Esophagus squamous epithelium (tissue), 5 donors: ENCODE data around the gene SERGEF. TPM values are rescaled to one million over a fixed set of nuclear protein-coding genes. Genes with fewer than 3 reads are reported as not detected.

ENCODE experiments used
- DNase-seq: peaks from one replicate; lab custom pipeline; 2025; lab: John Stamatoyannopoulos, UW
- H3K27ac ChIP-seq, 4 donors: fragments of 200-600 bp; sonication (generic); one replicate each; pipeline ENCODE4 v1.5.1; 2016 to 2019; ENCODE audit warnings: mild to moderate bottlenecking in 1 of 4
- H3K27me3 ChIP-seq, 4 donors: fragments of 200-600 bp; sonication (generic); 1 replicate in 3 of 4; 2 replicates in 1 of 4; pipeline versions ENCODE4 v1.5.1 to v1.6.0; 2017 to 2021; ENCODE audit warnings: antibody characterized with exemption in 1 of 4
- H3K36me3 ChIP-seq, 3 donors: fragments of 200-600 bp; sonication (generic); one replicate each; pipeline ENCODE4 v1.5.1; 2016 to 2019
- H3K4me1 ChIP-seq, 3 donors: fragments of 200-600 bp; sonication (generic); one replicate each; pipeline ENCODE4 v1.5.1; 2017 to 2019
- H3K4me3 ChIP-seq, 4 donors: fragments of 200-600 bp; sonication (generic); 1 replicate in 3 of 4; 2 replicates in 1 of 4; pipeline ENCODE4 v1.5.1; 2016 to 2019; ENCODE audit warnings: mild to moderate bottlenecking in 2 of 4, moderate library complexity in 1 of 4
- H3K9me3 ChIP-seq, 3 donors: fragments of 200-600 bp; sonication (generic); one replicate each; pipeline ENCODE4 v1.5.1; 2016 to 2019
- POLR2A ChIP-seq, 4 donors: fragments of 450-650 bp; IDR thresholded peaks; one replicate each; pipeline ENCODE4 v1.6.1; 2017; ENCODE audit warnings: antibody characterized with exemption in 4 of 4, mild to moderate bottlenecking in 4 of 4, moderate library complexity in 3 of 4
- WGBS, 2 donors: methylation state at CpG; one replicate each; pipeline ENCODE4 v1.1.5; 2018; 5-methylcytosine and 5-hydroxymethylcytosine counted together
- intact Hi-C: fragments of 100-400 bp; cut with DNase I; formaldehyde crosslinking; loops from one replicate; pipeline ENCODE4 v1.15.0; 2022
- total RNA-seq, 4 donors: library from RNA; depleted of rRNA; stranded (reverse); fragments of >200 nt; gene quantifications; one replicate each; pipeline ENCODE4 v1.1.0, GENCODE V29; 2016
- TF ChIP-seq, protein P1 (sequence below), 6 experiments: fragments of 450-650 bp in 4 of 6; fragments of 200-600 bp in 2 of 6; sonication (generic) in 2 of 6; IDR thresholded peaks; one replicate each; pipeline ENCODE4 v1.5.1; 2016 to 2019; ENCODE audit warnings: antibody characterized with exemption in 6 of 6, mild to moderate bottlenecking in 4 of 6, moderate library complexity in 4 of 6
- donor health status: DM: yes; HTN: yes; CAD: no.

SERGEF gene
- total RNA-seq, 4 donors from 2014 or later, result 4.2 to 35.7 (median 13.4) TPM

DNA sequence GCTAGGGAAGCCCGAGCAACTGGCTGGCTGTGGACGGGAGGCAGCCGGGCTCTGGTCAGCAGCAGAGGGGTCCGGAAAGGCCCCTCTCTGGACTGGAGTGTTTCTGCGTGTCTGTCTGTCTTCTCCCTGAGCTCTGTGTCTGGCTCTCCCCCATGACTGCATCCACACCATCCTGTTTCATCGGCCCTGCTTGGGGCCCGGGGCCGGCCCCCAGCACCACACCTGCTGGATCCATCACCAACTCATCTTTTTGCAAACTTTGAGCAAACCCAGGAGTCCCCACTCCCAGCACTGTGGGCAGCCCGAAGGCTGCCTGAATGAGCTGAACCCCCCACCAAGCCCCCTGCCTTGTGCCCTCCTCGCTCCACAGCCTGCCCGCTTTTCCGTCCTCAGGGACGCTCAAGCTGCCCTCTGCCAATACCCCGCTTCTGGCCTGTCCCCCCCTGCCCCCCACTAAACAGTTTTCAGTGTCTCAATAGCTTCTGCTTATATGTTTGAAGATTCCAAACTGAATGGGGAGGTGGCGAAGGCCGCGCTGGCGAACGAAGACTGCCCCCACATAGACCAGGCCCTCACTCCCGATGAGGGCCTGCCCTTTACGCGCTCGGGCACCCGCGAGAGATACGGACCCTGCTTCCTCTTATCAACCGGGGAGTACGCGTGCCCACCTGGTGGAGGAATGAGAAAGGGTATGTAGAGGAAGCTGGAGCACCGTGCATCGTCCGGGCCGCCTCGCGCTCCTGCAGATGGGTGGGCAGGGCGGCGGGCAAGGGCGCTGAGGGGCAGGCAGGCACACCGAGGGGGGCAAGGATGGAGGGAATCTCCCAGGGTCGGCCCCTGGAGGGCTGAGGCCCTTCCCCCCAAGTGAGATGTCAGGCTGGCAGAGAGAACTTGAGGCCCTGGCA is 233.6 kb downstream of the SERGEF start:
- WGBS, 2 donors, result 75 to 93% methylated on average over 10 to 38 of the region's 40 CpGs
- intact Hi-C loops, result no loop called here
- no peak for TF ChIP-seq POLR2A (IDR thresholded peaks at IDR 0.05)
- H3K27me3 ChIP-seq, result no peaks in the 10 kb centered on the region
- H3K27ac ChIP-seq, result no peak overlapping the region
- H3K9me3 ChIP-seq, result no peaks in the 10 kb centered on the region
- no peaks in the 10 kb centered on the region for H3K36me3 ChIP-seq
- H3K4me3 ChIP-seq, result no peak overlapping the region
- DNase-seq, result no peak
- H3K4me1 ChIP-seq, result peaks cover 0 to 11% (median 0%) of the 10 kb centered on the region in 3 donors

DNA sequence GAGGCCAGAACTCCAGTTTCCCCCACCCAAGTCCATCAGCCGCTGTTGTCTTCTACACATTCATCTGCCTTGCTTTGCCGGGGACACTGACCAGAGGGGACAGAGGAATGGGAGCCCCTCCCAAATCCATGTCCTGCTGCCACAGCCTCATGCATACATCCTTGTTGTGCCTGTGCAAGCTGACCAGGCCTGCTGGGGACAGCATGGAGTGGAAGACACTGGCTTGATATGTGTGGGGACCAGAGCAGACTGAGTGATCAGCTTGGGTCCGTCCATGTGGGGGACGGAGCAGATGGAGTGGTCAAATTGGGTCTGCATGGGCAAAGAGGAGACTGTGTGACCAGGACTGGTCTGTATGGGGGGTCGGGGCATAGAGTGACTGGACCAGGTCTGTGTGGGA is 234.5 kb downstream of the SERGEF start:
- Histone ChIP-seq H3K4me1 (peaks cover 0 to 11% (median 0%) of the 10 kb centered on the region in 3 donors), H3K27ac (no peak overlapping the region), H3K4me3 (no peak overlapping the region), H3K27me3 (no peaks in the 10 kb centered on the region), H3K36me3 (no peaks in the 10 kb centered on the region), H3K9me3 (no peaks in the 10 kb centered on the region)
- intact Hi-C loops, result no loop called here
- TF ChIP-seq POLR2A (IDR thresholded peaks at IDR 0.05), result no peak
- TF ChIP-seq, protein P1, sequence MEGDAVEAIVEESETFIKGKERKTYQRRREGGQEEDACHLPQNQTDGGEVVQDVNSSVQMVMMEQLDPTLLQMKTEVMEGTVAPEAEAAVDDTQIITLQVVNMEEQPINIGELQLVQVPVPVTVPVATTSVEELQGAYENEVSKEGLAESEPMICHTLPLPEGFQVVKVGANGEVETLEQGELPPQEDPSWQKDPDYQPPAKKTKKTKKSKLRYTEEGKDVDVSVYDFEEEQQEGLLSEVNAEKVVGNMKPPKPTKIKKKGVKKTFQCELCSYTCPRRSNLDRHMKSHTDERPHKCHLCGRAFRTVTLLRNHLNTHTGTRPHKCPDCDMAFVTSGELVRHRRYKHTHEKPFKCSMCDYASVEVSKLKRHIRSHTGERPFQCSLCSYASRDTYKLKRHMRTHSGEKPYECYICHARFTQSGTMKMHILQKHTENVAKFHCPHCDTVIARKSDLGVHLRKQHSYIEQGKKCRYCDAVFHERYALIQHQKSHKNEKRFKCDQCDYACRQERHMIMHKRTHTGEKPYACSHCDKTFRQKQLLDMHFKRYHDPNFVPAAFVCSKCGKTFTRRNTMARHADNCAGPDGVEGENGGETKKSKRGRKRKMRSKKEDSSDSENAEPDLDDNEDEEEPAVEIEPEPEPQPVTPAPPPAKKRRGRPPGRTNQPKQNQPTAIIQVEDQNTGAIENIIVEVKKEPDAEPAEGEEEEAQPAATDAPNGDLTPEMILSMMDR (IDR thresholded peaks at IDR 0.05), result no peak
- WGBS, 2 donors, result 87 to 88% methylated on average over 3 to 5 of the region's 5 CpGs
- DNase-seq, result no peak

DNA sequence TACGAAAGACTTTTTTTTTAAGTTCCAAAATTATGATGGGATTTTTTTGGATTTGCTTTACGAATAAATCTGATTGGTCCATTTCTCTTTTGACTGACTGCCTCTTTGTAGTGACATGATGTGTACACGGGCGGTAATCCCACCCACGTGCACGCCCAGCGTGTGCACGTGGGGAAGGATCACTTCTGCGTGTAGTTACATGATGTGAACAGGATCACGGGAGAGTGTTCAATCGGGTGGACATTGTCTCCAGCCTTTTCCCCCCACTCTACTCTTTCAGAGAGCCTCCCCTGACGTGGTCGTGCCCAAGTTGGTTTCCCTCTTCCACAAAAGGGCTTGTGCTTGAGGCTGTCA is 235.1 kb downstream of the SERGEF start:
- Histone ChIP-seq H3K4me1 (peaks cover 0 to 11% (median 0%) of the 10 kb centered on the region in 3 donors), H3K27ac (no peak overlapping the region), H3K27me3 (no peaks in the 10 kb centered on the region), H3K9me3 (no peaks in the 10 kb centered on the region), H3K36me3 (no peaks in the 10 kb centered on the region), H3K4me3 (no peak overlapping the region)
- 76% methylated on average over 5 to 13 of the region's 13 CpGs for WGBS, 2 donors
- intact Hi-C loops, result no loop called here
- TF ChIP-seq, protein P1 (IDR thresholded peaks at IDR 0.05), result no peak
- TF ChIP-seq POLR2A (IDR thresholded peaks at IDR 0.05), result no peak
- no peak for DNase-seq

DNA sequence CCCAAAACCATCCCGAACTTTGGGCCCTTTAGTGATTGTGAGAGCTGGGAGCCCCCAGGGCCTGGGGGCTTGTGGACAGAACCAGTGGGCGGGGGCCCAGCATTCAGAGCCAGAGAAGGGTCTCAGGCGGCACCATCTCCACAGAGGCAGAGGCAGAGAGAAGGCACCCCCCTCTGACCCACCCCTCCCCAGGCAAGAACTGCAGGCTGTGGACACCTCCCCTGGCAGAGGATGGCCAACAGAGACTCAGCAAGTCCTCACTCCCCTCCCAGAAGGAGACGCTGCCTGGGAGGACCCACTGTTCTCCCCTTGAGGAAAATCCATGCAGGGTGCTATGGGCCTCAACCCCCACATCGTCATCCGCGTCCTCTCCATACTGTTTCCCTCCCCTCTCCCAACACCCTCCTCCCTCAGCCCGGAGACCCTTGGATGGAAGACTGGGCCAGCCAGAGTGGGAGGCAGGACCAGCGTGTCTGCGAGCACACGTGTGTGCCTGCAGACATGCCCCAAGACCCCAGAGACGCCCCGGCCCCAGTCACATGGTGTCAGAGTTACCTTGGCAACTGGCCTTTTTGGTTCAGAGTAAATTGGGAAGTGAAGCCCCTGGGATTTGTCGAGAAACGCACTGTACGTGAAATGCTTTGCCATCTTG is 235.6 kb downstream of the SERGEF start:
- Histone ChIP-seq H3K27ac (no peak overlapping the region), H3K4me1 (peaks cover 0 to 11% (median 0%) of the 10 kb centered on the region in 3 donors), H3K4me3 (no peak overlapping the region), H3K36me3 (no peaks in the 10 kb centered on the region), H3K9me3 (no peaks in the 10 kb centered on the region), H3K27me3 (no peaks in the 10 kb centered on the region)
- TF ChIP-seq, protein P1 (IDR thresholded peaks at IDR 0.05), result no peak
- no peak for DNase-seq
- intact Hi-C loops, result no loop called here
- 84 to 93% methylated on average over 13 of the region's 16 CpGs for WGBS, 2 donors

DNA sequence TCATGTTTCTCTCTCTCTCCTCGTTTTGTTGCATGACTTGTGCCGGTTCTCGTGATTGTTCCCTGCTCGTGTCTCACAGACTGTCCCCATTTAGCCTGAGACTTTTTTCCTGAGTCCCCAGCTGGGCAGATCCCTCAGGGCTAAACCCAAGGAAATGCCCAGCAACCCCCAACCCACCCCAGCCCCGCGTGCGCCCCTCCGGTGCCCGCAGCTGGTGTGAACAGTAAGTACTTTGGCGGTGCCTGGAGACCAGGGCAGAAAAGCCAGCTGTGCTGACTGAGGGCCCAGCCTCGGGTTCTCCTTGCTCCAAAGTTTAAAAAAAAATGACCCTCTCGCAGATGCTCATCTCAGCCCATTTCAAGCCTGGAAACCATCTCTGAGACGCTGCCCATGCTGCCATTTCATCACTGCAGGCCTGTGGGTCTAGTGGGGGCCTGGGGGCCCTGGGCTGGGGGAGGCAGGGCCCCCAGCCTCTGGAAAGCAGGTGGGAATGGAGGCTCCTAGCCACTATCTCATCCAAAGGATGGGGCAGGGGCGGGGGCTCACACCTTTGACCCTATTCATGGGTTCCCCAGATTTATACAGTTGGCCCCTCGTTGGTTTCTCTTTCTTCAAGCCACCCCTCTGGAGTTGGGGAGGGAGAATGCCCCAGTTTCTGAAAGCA is 236.5 kb downstream of the SERGEF start:
- no peaks in the 10 kb centered on the region for H3K9me3 ChIP-seq
- WGBS, 2 donors, result 84 to 91% methylated on average over 7 to 13 of the region's 15 CpGs
- H3K36me3 ChIP-seq, result no peaks in the 10 kb centered on the region
- no peak for DNase-seq
- H3K4me3 ChIP-seq, result no peak overlapping the region
- no peak overlapping the region for H3K27ac ChIP-seq
- H3K27me3 ChIP-seq, result no peaks in the 10 kb centered on the region
- TF ChIP-seq POLR2A (IDR thresholded peaks at IDR 0.05), result no peak
- TF ChIP-seq, protein P1 (IDR thresholded peaks at IDR 0.05), result no peak
- intact Hi-C loops, result no loop called here
- H3K4me1 ChIP-seq, result peaks cover 0 to 7% (median 0%) of the 10 kb centered on the region in 3 donors
